Uterus (tissue), 4 donors: ENCODE measurements around the gene PSMD12. TPM values are rescaled to one million over a fixed set of nuclear protein-coding genes. Genes with fewer than 3 reads are reported as not detected.
"Not testable (repeated sequence)": the region's sequence is repeated elsewhere in the genome, so short reads cannot be mapped to it uniquely, and the experiment has no call there.

Experiments used
- DNase-seq, 2 donors: peaks; one replicate each; pipeline ENCODE4 v3.0.0-alpha.2; 2019 to 2020
- H3K27ac ChIP-seq, 2 donors: fragments of 200-600 bp; sonication (generic); 1 replicate in 1 of 2; 2 replicates in 1 of 2; pipeline ENCODE4 v1.5.1; 2016 to 2018
- H3K27me3 ChIP-seq, 2 donors: fragments of 200-600 bp; sonication (generic); one replicate each; pipeline ENCODE4 v1.5.1; 2018 to 2019; ENCODE audit warnings: control low read depth in 1 of 2
- H3K36me3 ChIP-seq, 2 donors: fragments of 200-600 bp; sonication (generic); one replicate each; pipeline ENCODE4 v1.5.1; 2019; ENCODE audit warnings: control low read depth in 1 of 2
- H3K4me1 ChIP-seq, 2 donors: fragments of 200-600 bp; sonication (generic); one replicate each; pipeline ENCODE4 v1.5.1; 2018 to 2019; ENCODE audit warnings: control low read depth in 1 of 2
- H3K4me3 ChIP-seq, 2 donors: fragments of 200-600 bp; sonication (generic); 1 replicate in 1 of 2; 2 replicates in 1 of 2; pipeline ENCODE4 v1.5.1; 2018 to 2019; ENCODE audit warnings: mild to moderate bottlenecking in 1 of 2
- H3K9me3 ChIP-seq, 2 donors: fragments of 200-600 bp; sonication (generic); one replicate each; pipeline ENCODE4 v1.5.1; 2019; ENCODE audit warnings: control low read depth in 1 of 2
- CTCF ChIP-seq, 4 experiments: fragments of 200-600 bp in 2 of 4; fragments of 450-650 bp in 2 of 4; sonication (generic) in 2 of 4; IDR thresholded peaks; one replicate each; pipeline ENCODE4 v1.5.1; 2016 to 2019; ENCODE audit warnings: antibody characterized with exemption in 4 of 4, mild to moderate bottlenecking in 2 of 4, moderate library complexity in 1 of 4
- POLR2A ChIP-seq, 2 donors: fragments of 450-650 bp; IDR thresholded peaks; one replicate each; pipeline ENCODE4 v1.6.1; 2016; ENCODE audit warnings: antibody characterized with exemption in 2 of 2, mild to moderate bottlenecking in 1 of 2, moderate library complexity in 1 of 2
- intact Hi-C: fragments of 100-400 bp; cut with DNase I; formaldehyde crosslinking; loops from one replicate; pipeline ENCODE4 v1.15.1; 2023; ENCODE audit warnings: low total_unique reads
- total RNA-seq, 4 donors: library from RNA; depleted of rRNA in 3 of 4; stranded (reverse); fragments of >200 nt in 3 of 4; gene quantifications; one replicate each; pipeline versions ENCODE4 v1.1.0 to v1.2.4, GENCODE V29; 2014 to 2023
- donor health status: DM: yes; HTN: yes; CAD: no.

PSMD12 gene
- total RNA-seq, 4 donors from 2014 or later, result 10.5 to 55.6 (median 24.9) TPM

- TF ChIP-seq POLR2A (IDR thresholded peaks at IDR 0.05), result no peak
- TF ChIP-seq CTCF (IDR thresholded peaks at IDR 0.05), result no peak
- Histone ChIP-seq H3K9me3 (no peaks in the 10 kb centered on the region), H3K36me3 (no peaks in the 10 kb centered on the region), H3K27ac (no peak overlapping the region), H3K27me3 (no peaks in the 10 kb centered on the region), H3K4me3 (no peak overlapping the region), H3K4me1 (no peaks in the 10 kb centered on the region)
- intact Hi-C loops, result no loop called here
- no peak for DNase-seq
Observed at GRCh38 chr17:67326440-67326839, 39.9 kb downstream of the PSMD12 start.

- Histone ChIP-seq H3K36me3 (no peaks in the 10 kb centered on the region), H3K27ac (no peak overlapping the region), H3K4me1 (no peaks in the 10 kb centered on the region), H3K27me3 (no peaks in the 10 kb centered on the region), H3K4me3 (no peak overlapping the region), H3K9me3 (no peaks in the 10 kb centered on the region)
- DNase-seq, result no peak
- intact Hi-C loops, result no loop called here
- TF ChIP-seq POLR2A (IDR thresholded peaks at IDR 0.05) (no peak), CTCF (IDR thresholded peaks at IDR 0.05) (no peak)
Observed at GRCh38 chr17:67324330-67324729, 42.0 kb downstream of the PSMD12 start.

GRCh38 chr17:67323445-67323844 is 42.9 kb downstream of the PSMD12 start:
- no peak for TF ChIP-seq CTCF (IDR thresholded peaks at IDR 0.05)
- TF ChIP-seq POLR2A (IDR thresholded peaks at IDR 0.05), result no peak
- intact Hi-C loops, result no loop called here
- no peaks in the 10 kb centered on the region for H3K4me1 ChIP-seq
- H3K36me3 ChIP-seq, result no peaks in the 10 kb centered on the region
- H3K27ac ChIP-seq, result no peak overlapping the region
- DNase-seq, result no peak
- H3K4me3 ChIP-seq, result no peak overlapping the region
- no peaks in the 10 kb centered on the region for H3K9me3 ChIP-seq
- H3K27me3 ChIP-seq, result no peaks in the 10 kb centered on the region

GRCh38 chr17:67322042-67322787 is 44.2 kb downstream of the PSMD12 start:
- DNase-seq, result no peak
- intact Hi-C loops, result no loop called here
- Histone ChIP-seq H3K27me3 (no peaks in the 10 kb centered on the region), H3K4me3 (no peak overlapping the region), H3K36me3 (no peaks in the 10 kb centered on the region), H3K27ac (no peak overlapping the region), H3K9me3 (no peaks in the 10 kb centered on the region), H3K4me1 (no peaks in the 10 kb centered on the region)
- no peak for TF ChIP-seq POLR2A (IDR thresholded peaks at IDR 0.05)
- TF ChIP-seq CTCF (IDR thresholded peaks at IDR 0.05), result no peak

GRCh38 chr17:67321486-67321885 is 44.9 kb downstream of the PSMD12 start:
- H3K36me3 ChIP-seq, intact Hi-C loops, H3K9me3 ChIP-seq, DNase-seq, H3K27ac ChIP-seq, H3K4me1 ChIP-seq, H3K27me3 ChIP-seq, H3K4me3 ChIP-seq: not testable (repeated sequence)
